Measurements from ENCODE around the gene ERMARD. TPM values are rescaled to one million over a fixed set of nuclear protein-coding genes. Genes with fewer than 3 reads are reported as not detected.

ERMARD gene
- total RNA-seq, 1 experiment from 2014 or later, result 13.6 TPM

GRCh38 chr6:169800116-169800667 is 48.8 kb downstream of the ERMARD start:
- Histone ChIP-seq H3K27me3 (ENCODE audit: insufficient read depth, low read length) (0 out of 2 replicates have a peak, but pooled peaks cover 2% of the 10 kb centered on the region), H3K4me2 (ENCODE audit: insufficient read depth, insufficient read length, low read length) (no peak overlapping the region), H3K9me3 (ENCODE audit: control insufficient read depth, low read depth, low read length) (no peaks in the 10 kb centered on the region), H4K20me1 (ENCODE audit: control insufficient read depth, insufficient read depth, insufficient read length) (no peaks in the 10 kb centered on the region), H3K79me2 (ENCODE audit: insufficient read depth, low read length) (no peaks in the 10 kb centered on the region), H4K91ac (ENCODE audit: insufficient read length, low read depth, low read length) (no peak overlapping the region), H3K23ac (ENCODE audit: insufficient read length, low read depth, low read length) (no peak overlapping the region), H3K14ac (ENCODE audit: insufficient read depth, low read length) (no peak overlapping the region), H3K27ac (ENCODE audit: insufficient read length, low read depth, low read length) (no peak overlapping the region), H3K4ac (ENCODE audit: low read depth, low read length) (no peak overlapping the region), H3K79me1 (ENCODE audit: insufficient read depth, low read depth, low read length, poor library complexity, severe bottlenecking) (no peaks in the 10 kb centered on the region), H3K18ac (ENCODE audit: insufficient read length, low read depth, low read length) (no peak overlapping the region), H2BK12ac (ENCODE audit: insufficient read length, low read depth, low read length) (no peak overlapping the region), H2BK20ac (ENCODE audit: low read depth, low read length, poor library complexity, severe bottlenecking) (no peak overlapping the region), H3K56ac (ENCODE audit: insufficient read length, low read depth, low read length) (no peak overlapping the region), H2BK5ac (ENCODE audit: insufficient read length, low read length) (no peak overlapping the region), H2AK5ac (ENCODE audit: insufficient read length, low read length) (no peak overlapping the region), H3K9ac (ENCODE audit: extremely low read depth, insufficient read length, low read length) (no peak overlapping the region), H3K4me1 (ENCODE audit: insufficient read depth, low read length) (no peaks in the 10 kb centered on the region), H4K8ac (replicated peaks; ENCODE audit: insufficient read length, low read depth, low read length) (no peak overlapping the region), H4K5ac (ENCODE audit: insufficient read length, low read depth, low read length) (no peak overlapping the region), H2BK120ac (ENCODE audit: low read depth, low read length, poor library complexity, severe bottlenecking) (no peak overlapping the region), H3K23me2 (ENCODE audit: insufficient read length, low read depth, low read length, poor library complexity, severe bottlenecking) (no peaks in the 10 kb centered on the region), H2BK15ac (ENCODE audit: low read depth, low read length) (no peak overlapping the region), H3T11ph (ENCODE audit: low read length) (no peak overlapping the region), H2AFZ (ENCODE audit: low read length) (no peak overlapping the region)
- DNase-seq, result no peak
- Mint-ChIP-seq H3K9me3 (no peaks in the 10 kb centered on the region; a peak in 1 of 5 replicates), H3K36me3 (ENCODE audit: insufficient read depth in 1 of 3, low read depth in 3 of 3) (no peaks in the 10 kb centered on the region), H3K27ac (no peak overlapping the region), H3K4me3 (no peak overlapping the region; a peak in 1 of 5 replicates), H3K4me1 (peaks cover 19 to 22% of the 10 kb centered on the region in 2 experiments), H3K27me3 (ENCODE audit: low read depth) (peaks cover 22% of the 10 kb centered on the region)
- TF ChIP-seq CTCF (conservative IDR thresholded peaks at IDR 0.05), result no peak
- no CpG with 5 or more reads among the region's 9 CpGs for WGBS (ENCODE audit: extremely low coverage, insufficient read length, low lambda C conversion rate)
